ENCODE measurements around the gene PTDSS2. TPM values are rescaled to one million over a fixed set of nuclear protein-coding genes. Genes with fewer than 3 reads are reported as not detected.

Gene PTDSS2
- total and polyA plus RNA-seq, 10 donors, result 11.0 to 40.7 (median 25.7) TPM

DNA sequence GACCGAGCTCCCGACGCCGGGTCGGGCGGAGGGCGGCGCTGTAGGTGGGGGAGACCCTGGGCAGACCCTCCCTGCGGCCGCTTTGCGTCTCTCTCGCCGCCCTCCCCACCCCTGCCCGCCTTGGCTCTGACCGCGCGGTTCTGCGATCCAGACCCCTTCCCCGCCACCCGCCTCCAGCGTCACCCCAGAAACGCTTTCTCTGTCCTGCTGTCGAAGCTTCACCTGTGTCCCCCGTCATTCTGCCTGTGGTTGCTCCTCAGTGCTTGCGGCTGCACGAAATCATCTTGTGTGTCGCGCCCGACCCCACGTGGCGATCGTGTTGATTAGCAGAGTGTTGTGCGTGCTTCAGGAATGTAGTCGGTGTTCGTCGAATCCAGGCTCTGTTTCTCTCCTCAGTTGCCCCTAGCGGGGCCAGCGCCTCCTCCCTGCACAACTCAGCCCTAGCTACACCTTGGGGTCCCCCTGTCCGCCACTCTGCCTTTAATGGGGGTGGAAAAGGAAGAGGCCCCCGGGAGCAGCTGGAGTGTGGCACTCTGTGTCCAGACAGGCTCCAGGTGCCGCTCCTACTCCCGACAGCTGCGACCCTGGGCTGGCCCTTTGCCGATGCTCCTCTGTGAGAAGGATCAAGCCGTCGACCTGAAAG is 851 bp downstream of the PTDSS2 start:
- intact Hi-C loops (cut with DNase I; ENCODE audit: low total_unique reads), result loop anchor here (5.0 kb wide), 1 partner anchor 44 kb away; no protein-coding TSS in a partner anchor
- peak; percentile 93 for DNase-seq
- TF ChIP-seq, protein P1, sequence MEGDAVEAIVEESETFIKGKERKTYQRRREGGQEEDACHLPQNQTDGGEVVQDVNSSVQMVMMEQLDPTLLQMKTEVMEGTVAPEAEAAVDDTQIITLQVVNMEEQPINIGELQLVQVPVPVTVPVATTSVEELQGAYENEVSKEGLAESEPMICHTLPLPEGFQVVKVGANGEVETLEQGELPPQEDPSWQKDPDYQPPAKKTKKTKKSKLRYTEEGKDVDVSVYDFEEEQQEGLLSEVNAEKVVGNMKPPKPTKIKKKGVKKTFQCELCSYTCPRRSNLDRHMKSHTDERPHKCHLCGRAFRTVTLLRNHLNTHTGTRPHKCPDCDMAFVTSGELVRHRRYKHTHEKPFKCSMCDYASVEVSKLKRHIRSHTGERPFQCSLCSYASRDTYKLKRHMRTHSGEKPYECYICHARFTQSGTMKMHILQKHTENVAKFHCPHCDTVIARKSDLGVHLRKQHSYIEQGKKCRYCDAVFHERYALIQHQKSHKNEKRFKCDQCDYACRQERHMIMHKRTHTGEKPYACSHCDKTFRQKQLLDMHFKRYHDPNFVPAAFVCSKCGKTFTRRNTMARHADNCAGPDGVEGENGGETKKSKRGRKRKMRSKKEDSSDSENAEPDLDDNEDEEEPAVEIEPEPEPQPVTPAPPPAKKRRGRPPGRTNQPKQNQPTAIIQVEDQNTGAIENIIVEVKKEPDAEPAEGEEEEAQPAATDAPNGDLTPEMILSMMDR (IDR thresholded peaks at IDR 0.05 in 8 of 11, conservative IDR thresholded peaks at IDR 0.05 in 3 of 11), result peak in 6 of 11 experiments; percentile 33 to 50 (median 40)
- TF ChIP-seq POLR2AphosphoS5 (IDR thresholded peaks at IDR 0.05) (peak in 2 of 3 donors; percentile 70 to 77), POLR2A (IDR thresholded peaks at IDR 0.05) (no peak)
- WGBS, 5 donors, result 5 to 12% (median 7%) methylated on average over 36 to 46 of the region's 46 CpGs
- Histone ChIP-seq H3K4me3 (peak overlapping the region; percentile 96 to 100 (median 98)), H3K4me1 (peaks cover 32 to 64% (median 49%) of the 10 kb centered on the region in 6 donors), H3K27ac (peak overlapping the region; percentile 79 to 95 (median 92)), H3K36me3 (peaks cover 0 to 29% (median 12%) of the 10 kb centered on the region in 6 donors), H3K27me3 (replicated peaks in 1 of 7) (no peaks in the 10 kb centered on the region), H3K9me3 (no peaks in the 10 kb centered on the region)

- no peak for TF ChIP-seq POLR2AphosphoS5 (IDR thresholded peaks at IDR 0.05)
- TF ChIP-seq, protein P1 (IDR thresholded peaks at IDR 0.05 in 8 of 11, conservative IDR thresholded peaks at IDR 0.05 in 3 of 11), result no peak
- no peak for TF ChIP-seq POLR2A (IDR thresholded peaks at IDR 0.05)
- Histone ChIP-seq H3K9me3 (no peaks in the 10 kb centered on the region), H3K36me3 (peaks cover 0 to 32% (median 12%) of the 10 kb centered on the region in 6 donors), H3K4me1 (peaks cover 32 to 73% (median 57%) of the 10 kb centered on the region in 6 donors), H3K4me3 (peak overlapping the region in 4 of 8 donors; percentile 96 to 100 (median 98)), H3K27me3 (replicated peaks in 1 of 7) (no peaks in the 10 kb centered on the region), H3K27ac (peak overlapping the region in 2 of 8 donors; percentile 19 to 94)
- no peak for DNase-seq
- 88 to 96% (median 92%) methylated on average over 9 to 14 of the region's 14 CpGs for WGBS, 5 donors
- intact Hi-C loops (cut with DNase I; ENCODE audit: low total_unique reads), result loop anchor here (5.0 kb wide), 1 partner anchor 44 kb away; no protein-coding TSS in a partner anchor
These were observed 1.7 kb downstream of the PTDSS2 start for GRCh38 chr11:451738-452137.

DNA sequence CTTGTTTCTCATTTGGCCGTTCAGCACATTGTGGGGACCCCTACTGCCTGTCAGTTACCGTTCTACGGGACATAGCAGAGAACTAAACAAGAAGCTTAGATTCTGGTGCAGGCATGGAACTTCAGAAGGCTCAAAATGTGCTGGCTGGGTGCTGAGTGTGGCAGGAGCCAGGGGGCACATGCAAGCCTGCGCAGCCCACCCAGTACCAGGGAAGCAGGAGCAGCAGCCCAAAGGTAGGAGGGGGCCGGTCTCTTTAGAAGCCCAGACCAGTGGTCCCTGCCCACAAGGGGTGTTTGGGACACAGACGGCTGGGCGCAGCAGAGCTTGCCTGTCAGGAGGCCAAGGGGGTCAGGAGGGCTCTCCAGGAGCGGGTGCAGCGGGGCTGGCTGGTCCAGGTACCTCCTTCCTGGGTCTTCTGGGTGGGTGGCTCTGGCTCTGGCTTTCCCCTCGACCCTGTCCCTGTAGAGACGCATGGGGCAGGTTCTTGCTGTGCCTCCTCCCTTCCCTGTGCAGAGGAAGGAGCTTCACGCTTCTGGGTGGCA is 2.2 kb downstream of the PTDSS2 start:
- TF ChIP-seq, protein P1 (IDR thresholded peaks at IDR 0.05 in 8 of 11, conservative IDR thresholded peaks at IDR 0.05 in 3 of 11), result no peak
- TF ChIP-seq POLR2A (IDR thresholded peaks at IDR 0.05), result no peak
- no peak for TF ChIP-seq POLR2AphosphoS5 (IDR thresholded peaks at IDR 0.05)
- H3K27me3 ChIP-seq (replicated peaks in 1 of 7), result no peaks in the 10 kb centered on the region
- peaks cover 0 to 32% (median 12%) of the 10 kb centered on the region in 6 donors for H3K36me3 ChIP-seq
- peak overlapping the region in 1 of 8 donors; percentile 19 for H3K27ac ChIP-seq
- intact Hi-C loops (cut with DNase I; ENCODE audit: low total_unique reads), result loop anchor here (5.0 kb wide), 1 partner anchor 45 kb away; no protein-coding TSS in a partner anchor
- 83 to 93% (median 89%) methylated on average over 7 to 12 of the region's 12 CpGs for WGBS, 5 donors
- peaks cover 37 to 78% (median 62%) of the 10 kb centered on the region in 6 donors for H3K4me1 ChIP-seq
- peak; percentile 81 for DNase-seq
- H3K4me3 ChIP-seq, result no peak overlapping the region
- no peaks in the 10 kb centered on the region for H3K9me3 ChIP-seq
